ENCODE data around the gene FADD.

Gene FADD

DNA sequence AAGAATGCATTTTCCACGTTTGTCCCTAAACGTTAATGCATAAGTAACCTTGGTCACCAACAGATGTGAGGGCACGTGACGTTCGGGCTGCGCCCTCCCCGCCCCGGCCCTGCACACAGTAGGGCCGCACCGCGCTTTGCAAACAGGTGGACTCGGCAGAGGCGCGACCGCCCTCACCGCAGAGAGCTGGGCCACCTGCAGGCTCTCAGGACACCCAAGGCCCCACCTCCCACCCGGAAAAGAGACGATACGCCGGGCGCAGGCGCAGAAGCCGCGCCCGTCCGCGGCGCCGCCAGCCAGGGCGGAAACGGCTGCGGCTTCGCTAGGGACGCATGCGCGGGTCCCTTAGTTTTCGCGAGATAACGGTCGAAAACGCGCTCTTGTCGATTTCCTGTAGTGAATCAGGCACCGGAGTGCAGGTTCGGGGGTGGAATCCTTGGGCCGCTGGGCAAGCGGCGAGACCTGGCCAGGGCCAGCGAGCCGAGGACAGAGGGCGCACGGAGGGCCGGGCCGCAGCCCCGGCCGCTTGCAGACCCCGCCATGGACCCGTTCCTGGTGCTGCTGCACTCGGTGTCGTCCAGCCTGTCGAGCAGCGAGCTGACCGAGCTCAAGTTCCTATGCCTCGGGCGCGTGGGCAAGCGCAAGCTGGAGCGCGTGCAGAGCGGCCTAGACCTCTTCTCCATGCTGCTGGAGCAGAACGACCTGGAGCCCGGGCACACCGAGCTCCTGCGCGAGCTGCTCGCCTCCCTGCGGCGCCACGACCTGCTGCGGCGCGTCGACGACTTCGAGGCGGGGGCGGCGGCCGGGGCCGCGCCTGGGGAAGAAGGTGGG is at the start of gene FADD:
Gene FADD, plus strand, starts transcription at position 377 of the 831 bp plus-strand sequence. Its CDS starts 164 bp downstream, at position 541.
- peak; percentile 94 for DNase-seq

DNA sequence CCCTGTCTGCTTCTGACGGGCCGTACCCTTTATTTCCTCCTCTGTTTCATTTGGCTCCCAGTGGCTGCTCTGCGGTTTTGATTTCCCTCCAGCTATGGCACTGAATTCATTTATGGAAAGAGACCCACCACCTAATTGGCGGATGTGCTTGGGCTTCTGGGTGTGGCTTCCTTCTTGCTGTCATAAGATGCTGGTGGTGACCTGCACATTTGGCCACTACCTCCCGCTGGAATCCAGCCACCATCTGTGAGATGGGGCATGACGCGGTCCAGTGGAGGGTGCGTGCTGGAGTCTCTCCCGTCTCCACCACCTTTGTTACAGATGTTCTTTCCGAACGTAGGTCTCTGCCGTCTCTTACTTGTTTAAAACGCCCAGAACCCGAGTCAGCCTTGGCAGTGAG is 47.7 kb upstream of the FADD start:
- no peak for DNase-seq

GRCh38 chr11:70156291-70157037 is 46.6 kb upstream of the FADD start:
- no peak for DNase-seq

- DNase-seq, result no peak
These were observed 44.9 kb upstream of the FADD start for GRCh38 chr11:70158201-70158600.

GRCh38 chr11:70158757-70159389 is 44.2 kb upstream of the FADD start:
- DNase-seq, result no peak

DNA sequence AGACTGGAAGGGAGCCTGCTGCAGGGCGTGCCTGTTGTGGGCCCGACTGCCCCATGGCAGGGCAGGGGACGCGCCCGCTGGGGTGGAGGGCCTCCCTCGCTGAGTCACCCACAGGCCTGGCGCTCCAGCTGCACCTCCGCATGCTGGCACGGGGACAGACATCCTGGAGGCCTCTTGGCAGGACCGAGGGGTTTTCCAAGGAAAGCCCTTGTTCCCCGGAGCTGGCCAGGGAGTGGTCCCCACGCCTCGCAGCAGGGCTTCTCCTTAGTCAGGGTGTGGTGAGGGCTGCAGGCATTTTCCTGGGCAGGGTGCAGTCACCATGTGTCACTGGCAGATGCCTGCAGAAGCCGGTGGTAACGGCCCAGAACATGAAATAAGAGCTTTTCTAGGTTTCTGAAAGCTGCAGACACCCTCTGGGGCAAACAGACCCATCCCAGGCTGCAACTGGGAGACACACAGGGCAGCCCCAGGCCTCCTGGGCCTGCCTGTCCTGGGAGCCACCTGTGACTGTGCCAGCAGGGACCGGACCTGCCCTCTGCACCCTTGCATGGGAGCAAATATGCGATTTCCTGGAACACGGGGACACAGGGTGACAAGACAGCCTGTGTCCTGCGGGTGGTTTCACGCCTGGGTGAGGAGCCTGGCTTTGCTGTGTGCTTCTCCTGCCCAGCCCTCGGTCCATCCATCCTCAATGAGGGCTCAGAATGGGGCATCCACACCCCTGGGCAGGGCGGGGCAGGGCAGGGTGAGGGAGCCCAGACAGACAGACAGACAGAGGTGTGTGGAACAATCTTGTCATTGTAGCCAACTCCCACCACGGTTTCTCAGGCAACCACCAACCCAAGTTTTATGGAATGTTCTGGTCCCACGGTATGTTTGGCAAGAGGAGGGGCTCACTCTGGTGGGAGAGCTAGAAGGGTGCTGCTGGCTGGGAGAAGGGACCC is 43.2 kb upstream of the FADD start:
- DNase-seq, result no peak

GRCh38 chr11:70161043-70161625 is 42.0 kb upstream of the FADD start:
- DNase-seq, result no peak

DNA sequence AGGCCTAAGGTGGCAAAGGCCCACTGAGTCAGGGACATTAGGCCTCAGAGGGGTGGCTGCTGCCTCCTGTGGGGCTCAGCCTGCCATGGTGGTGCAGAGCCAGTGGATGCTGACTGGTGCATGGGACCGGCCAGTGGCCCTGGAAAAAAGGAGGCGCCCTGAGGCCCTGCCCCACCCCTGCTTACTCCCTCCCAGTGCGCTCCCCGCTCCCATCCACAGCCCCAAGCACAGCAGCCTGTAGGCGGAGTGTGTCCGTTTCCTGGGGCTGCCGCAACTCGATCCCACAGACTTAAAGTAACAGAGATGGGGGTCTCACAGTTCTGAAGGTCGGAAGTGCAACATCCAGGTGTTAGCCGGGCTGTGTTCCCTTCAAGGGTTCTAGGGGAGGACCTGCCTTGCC is 38.4 kb upstream of the FADD start:
- no peak for DNase-seq

DNA sequence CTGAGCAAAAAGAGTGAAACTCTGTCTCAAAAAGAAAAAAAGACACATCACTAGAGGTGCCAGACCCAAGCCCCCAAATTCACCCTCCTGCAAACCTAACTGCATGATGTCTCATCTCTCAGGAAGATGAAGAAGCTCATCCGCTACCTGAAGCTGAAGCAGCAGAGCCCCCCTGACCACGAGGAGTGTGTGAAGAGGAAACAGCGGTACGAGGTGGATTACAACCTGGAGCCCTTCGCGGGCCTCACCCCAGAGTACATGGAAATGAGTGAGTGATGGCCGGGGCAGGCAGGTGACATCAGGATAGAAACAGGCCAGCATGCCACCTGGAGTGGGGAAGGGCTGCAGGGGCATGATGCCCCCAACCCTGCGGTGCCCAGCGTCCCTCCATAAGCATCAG is 36.0 kb upstream of the FADD start:
- DNase-seq, result no peak

DNA sequence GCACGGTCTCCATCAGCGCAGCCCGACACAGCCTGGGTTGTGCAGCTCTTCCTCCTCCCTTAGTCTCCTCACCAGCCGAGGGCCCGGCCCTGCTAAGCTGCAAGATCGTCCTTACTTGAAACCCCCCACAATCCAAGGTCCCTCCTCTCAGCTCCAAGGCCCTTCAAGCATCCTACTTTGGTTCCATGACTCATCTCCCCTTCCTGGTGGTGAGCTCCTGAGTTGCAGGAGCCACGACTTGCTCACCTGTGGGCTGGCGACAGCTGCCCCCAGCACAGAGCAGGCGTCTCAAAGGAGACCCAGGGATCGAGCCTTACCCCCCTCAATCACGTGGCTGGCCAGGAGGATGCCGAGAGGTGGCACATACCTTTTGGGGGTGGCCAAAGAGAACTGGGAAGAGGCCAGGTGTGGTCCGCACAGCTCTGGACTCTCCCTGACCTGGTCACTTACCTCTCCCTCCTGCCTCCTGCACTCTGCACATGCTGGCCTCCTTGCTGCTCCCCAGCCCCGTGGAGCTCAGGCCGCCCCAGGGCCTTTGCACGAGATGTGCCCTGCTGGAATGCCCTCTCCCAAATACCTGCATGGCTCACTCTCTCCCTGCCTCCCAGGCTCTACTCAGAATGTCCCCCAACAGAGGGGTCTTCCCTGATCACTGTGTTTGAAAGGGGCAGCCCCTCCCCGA is 35.2 kb upstream of the FADD start:
- no peak for DNase-seq

GRCh38 chr11:70168405-70168754 is 34.7 kb upstream of the FADD start:
- DNase-seq, result no peak

GRCh38 chr11:70169127-70169526 is 34.0 kb upstream of the FADD start:
- DNase-seq, result no peak

DNA sequence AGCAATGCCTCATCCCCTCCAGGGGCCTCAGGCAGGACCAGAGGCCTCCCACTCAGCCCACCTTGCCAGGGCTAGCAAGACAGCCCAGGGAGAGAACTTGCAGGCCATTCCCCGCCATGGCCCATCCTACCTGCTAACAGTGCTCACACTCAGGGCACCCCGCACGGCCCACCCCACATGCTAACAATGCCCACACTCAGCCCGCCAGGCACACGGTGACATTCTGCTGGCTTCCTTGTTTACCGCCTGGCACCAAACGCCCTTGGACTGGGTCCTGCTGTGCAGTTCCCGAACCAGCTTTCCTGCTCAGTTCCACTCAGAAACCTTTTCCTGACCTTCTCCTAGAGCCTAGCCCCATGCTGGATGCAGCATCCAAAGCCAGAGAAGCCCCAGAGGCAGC is 33.5 kb upstream of the FADD start:
- no peak for DNase-seq

- DNase-seq, result no peak
These were observed 32.4 kb upstream of the FADD start for GRCh38 chr11:70170596-70171210.

GRCh38 chr11:70173018-70173417 is 30.1 kb upstream of the FADD start:
- no peak for DNase-seq

DNA sequence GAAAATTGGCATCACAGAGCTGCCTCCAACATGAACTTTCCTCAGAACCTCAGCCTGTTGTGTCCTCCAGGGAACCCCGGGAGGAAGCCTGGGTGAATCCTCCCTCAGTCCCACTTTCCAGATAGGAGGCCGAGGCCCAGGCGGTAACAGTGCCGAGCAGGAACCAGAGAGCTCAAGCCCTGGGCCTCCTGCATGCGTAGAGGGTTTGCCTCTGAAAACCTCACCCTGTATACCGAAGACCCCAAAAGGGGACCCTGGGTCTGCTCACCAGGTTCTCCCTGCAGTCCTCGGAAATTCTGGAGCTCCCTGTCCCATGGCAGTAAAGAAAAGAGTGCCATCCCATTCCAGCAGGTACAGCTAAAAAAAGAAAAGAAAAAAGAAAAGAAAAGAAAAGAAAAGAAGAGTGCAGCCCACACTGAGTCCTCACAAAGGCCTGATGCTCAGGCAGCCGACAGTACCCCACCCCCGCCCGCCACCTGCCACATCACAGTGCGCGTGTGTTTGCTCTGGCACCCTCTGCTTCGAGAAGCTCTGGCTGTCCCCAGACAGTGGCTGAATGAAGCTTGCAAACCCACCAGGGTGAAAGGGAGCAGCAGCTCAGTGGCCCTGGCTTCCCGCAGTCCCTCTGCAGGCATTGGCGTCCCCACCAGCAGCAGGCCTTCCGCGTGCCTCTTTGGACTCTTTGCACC is 28.4 kb upstream of the FADD start:
- DNase-seq, result no peak

DNA sequence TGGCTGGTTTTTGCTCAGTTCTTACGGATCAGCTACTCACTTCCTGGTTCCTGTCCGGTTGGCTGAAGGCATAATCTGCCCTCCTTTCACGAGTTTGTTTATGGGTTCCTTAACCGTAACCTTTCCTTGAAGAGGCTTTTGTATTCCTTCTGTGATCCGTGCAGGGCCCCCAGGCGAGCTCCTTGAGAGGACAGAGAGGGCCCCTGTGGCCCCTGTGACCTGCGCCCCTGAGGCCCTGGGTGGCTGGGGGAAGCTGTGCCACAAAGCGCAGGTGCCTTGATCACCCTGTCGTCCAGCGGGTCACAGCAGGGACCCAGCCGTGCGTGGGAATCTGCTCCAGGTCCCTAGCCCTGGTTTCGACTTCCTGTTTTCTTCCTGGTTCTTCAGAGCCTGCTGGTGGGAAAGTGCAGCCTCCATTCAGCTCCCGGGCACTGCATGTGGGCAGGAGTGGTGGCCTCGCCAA is 27.8 kb upstream of the FADD start:
- no peak for DNase-seq

- peak; percentile 47 for DNase-seq
These were observed 26.0 kb upstream of the FADD start for GRCh38 chr11:70176940-70177689.

- no peak for DNase-seq
These were observed 22.2 kb upstream of the FADD start for GRCh38 chr11:70180906-70181305.

GRCh38 chr11:70182266-70182665 is 20.8 kb upstream of the FADD start:
- no peak for DNase-seq
